Activated naive CD4-positive, alpha-beta T cell treated with Interleukin-2 at 50 U/mL for 16 hours (primary cell): ENCODE data around the gene CATSPERZ.
A peak's percentile ranks its signal among the peaks of the same experiment; 100 is the strongest.

Experiments
- DNase-seq: peaks from one replicate; pipeline ENCODE4 v3.0.0-alpha.2; 2020

CATSPERZ gene

GRCh38 chr11:64264371-64264852 lies 35.7 kb upstream of the CATSPERZ start:
- no peak for DNase-seq

GRCh38 chr11:64265176-64266160 lies 34.7 kb upstream of the CATSPERZ start:
- DNase-seq = no peak

- no peak for DNase-seq
These were observed 33.8 kb upstream of the CATSPERZ start for GRCh38 chr11:64266339-64266738.

GRCh38 chr11:64267207-64267945 lies 32.8 kb upstream of the CATSPERZ start:
- no peak for DNase-seq

- DNase-seq = no peak
These were observed 31.9 kb upstream of the CATSPERZ start for GRCh38 chr11:64268025-64268892.

- peak; percentile 45 for DNase-seq
These were observed 31.1 kb upstream of the CATSPERZ start for GRCh38 chr11:64268893-64269539.

GRCh38 chr11:64269540-64270220 lies 30.5 kb upstream of the CATSPERZ start:
- DNase-seq = peak; percentile 99

- DNase-seq = no peak
These were observed 24.9 kb upstream of the CATSPERZ start for GRCh38 chr11:64275031-64275800.

- DNase-seq = no peak
These were observed 24.3 kb upstream of the CATSPERZ start for GRCh38 chr11:64275841-64276240.

- no peak for DNase-seq
These were observed 23.3 kb upstream of the CATSPERZ start for GRCh38 chr11:64276653-64277431.

GRCh38 chr11:64278576-64279190 lies 21.5 kb upstream of the CATSPERZ start:
- DNase-seq = no peak

GRCh38 chr11:64281957-64282770 lies 18.0 kb upstream of the CATSPERZ start:
- DNase-seq = no peak

- DNase-seq = no peak
These were observed 17.1 kb upstream of the CATSPERZ start for GRCh38 chr11:64283092-64283491.

GRCh38 chr11:64284048-64284961 lies 15.9 kb upstream of the CATSPERZ start, which contains the start of gene BAD:
Gene BAD (minus strand): TSS chr11:64284665. CDS start chr11:64284368, 297 bp downstream.
- peak; percentile 93 for DNase-seq

- DNase-seq = peak; percentile 91
These were observed 14.9 kb upstream of the CATSPERZ start, which contains the start of gene GPR137 for GRCh38 chr11:64284962-64285884. Gene GPR137 (plus strand): TSS chr11:64285848. CDS start chr11:64286525, 677 bp downstream.
